HG03064 (cell line): ENCODE measurements around the gene UBQLN3.

Source experiments
- ATAC-seq: cut with Tn5 transposase; IDR thresholded peaks from one replicate; pipeline ENCODE4 v1.9.1; 2021; ENCODE audit warnings: low read depth; ENCODE audit not compliant: unreplicated experiment

The UBQLN3 gene

DNA sequence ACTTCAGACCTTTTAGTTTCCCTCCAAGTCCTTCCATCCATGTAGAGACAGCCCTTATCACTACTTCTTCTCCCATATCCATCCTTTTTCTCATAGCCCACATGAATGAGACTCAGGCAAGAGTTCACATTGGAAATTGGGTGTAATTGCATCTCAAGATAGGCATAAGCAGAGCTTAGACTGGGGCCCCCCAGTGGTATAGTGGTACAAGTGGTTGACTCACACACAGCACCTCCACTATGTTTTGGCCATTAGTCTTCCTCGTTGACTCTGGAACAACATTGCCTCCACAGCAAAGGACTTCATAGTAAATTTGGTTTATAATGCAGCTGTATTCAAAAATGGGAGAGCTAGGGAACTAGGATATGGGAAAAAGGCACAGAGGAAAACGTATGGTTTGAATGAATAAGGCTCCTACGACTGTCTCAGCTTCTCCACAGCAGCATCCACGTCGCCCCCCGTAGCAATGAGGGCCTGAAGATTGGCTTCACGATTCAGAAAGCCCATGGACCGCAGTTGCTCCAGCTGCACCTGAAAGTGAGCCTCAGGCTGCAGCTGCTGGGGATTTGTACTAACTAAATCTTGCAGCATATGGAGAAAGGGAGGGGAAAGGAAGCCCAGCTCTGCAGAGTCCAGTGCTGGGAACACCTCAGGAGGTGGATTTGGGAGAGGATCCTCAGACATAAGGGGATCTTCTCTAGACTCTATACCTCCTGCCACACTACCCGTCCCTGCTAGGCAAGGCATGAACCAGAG is 2.4 kb downstream of the UBQLN3 start:
- no peak for ATAC-seq

DNA sequence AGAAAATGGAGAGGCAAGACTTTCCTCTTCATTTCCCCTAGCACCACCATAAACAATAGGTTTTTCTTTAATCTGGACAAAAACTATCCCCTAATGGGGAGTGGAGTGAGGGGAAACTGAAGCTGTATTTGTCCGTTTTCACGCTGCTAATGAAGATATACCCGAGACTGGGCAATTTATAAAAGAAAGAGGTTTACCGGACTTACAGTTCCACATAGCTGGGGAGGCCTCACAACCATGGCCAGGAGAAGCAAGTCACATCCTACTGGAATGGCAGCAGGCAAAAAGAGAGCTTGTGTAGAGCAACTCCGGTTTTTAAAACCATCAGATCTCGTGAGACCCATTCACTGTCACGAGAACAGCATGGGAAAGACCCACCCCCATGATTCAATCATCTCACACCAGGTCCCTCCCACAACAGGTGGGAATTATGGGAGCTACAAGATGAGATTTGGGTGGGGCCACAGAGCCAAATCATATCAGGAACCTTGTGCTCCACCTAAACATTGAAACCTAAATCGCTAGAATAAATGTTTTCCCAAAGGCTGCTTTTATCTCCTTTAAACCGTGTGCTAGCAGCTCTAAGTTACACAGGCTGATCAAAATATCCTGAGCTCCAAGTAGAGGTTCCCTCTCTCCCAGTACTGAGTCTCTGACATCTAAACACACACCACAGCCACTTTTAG is 4.3 kb downstream of the UBQLN3 start:
- ATAC-seq = no peak

DNA sequence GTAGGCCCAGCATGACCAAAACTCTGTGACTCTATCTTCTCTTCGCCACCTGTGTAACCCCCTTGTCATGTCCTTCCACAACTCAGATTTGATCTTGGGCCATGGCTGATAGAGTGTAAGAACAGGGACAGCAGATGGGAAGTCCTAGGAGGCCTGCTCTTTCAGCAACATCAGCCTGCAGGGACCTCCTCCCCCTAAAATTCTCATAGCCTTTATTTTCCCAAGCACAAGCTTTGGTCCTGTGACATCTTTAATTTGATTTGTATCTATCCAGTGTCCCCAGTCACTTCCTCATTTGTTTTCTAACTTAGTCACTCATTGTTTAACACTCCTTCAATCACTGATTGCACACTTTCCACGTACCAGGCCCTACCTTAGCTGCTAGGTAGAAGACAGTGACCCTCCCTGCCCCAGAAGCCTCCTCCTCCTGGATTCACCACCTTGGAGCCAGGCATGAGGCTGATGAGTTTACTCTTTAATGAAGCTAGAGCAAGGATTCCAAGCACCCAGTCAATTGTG is 5.3 kb downstream of the UBQLN3 start:
- ATAC-seq = no peak

DNA sequence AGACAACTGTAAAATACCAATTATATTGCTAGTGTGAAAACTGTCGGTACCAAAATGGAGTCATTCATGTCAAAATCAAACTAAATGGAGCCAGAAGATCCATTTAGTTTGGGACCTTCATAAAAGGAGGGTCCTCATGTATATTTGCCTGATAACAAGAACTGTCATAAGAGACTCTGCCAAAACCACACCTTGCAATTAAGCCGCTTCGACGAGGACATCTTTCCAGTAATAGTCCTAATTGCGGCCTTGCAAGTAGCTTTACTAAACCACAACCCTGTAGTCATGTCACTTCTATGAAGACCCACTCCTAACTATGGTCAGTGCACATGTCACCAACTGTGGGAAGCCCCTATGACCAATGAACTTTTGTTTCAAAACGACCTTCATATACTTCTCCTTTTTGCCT is 9.4 kb downstream of the UBQLN3 start:
- no peak for ATAC-seq

DNA sequence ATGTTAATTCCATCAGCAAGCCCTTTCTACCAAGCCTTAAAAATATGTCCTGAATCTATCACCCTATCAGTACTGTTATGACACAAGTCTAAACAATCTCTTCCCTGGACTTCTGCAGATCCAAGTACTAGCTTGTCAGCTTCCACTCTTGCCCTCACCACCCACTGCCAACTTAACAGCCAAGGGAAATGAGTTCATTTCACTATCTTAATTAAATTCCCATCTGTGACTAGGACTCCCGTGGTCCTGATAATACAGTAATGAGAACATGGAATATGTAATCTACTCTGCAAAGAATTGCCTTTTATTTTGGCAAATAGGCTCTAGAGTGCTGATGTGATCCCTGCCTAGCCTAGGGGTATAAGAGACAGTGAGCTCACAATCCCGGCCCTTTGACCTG is 10.1 kb downstream of the UBQLN3 start:
- ATAC-seq = no peak

DNA sequence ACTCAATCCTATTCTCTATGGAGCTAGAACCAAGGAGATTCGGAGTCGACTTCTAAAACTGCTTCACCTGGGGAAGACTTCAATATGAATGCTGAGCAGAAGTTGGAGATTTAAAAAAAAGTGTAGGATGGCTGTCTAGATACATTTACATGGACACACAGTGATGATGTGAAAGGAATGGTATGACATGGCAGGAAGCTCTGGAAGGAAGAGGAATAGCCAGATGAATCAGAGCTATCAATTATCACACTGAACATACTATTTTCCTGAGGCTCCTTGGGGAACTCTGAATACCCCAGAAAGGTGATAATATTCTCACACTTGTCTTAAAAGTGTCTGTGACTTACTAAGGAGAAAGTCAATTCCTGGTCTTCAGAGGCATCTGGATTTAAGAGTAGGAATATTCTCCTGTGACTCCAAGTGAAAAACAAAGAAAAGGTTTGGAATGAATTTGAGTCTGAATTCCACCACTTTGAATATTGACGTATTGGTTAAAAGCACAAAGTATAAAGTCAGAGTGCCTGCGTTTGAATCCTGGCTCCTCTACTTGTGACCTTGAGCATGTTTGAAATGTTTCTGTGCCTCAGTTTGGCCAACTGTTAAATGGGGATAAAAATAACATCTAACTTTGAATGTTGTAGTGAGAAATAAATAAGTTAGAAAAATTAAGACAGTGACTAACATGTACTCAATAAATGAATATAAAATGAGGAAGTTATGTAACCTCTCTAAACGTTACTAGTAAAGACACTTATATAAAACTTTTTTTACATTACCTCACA is 20.0 kb downstream of the UBQLN3 start:
- no peak for ATAC-seq

DNA sequence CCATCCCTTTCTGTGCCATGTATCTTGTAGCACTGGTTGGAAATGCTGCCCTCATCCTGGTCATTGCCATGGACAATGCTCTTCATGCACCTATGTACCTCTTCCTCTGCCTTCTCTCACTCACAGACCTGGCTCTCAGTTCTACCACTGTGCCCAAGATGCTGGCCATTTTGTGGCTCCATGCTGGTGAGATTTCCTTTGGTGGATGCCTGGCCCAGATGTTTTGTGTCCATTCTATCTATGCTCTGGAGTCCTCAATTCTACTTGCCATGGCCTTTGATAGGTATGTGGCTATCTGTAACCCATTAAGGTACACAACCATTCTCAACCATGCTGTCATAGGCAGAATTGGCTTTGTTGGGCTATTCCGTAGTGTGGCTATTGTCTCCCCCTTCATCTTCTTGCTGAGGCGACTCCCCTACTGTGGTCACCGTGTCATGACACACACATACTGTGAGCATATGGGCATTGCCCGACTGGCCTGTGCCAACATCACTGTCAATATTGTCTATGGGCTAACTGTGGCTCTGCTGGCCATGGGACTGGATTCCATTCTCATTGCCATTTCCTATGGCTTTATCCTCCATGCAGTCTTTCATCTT is 20.9 kb downstream of the UBQLN3 start:
- no peak for ATAC-seq

DNA sequence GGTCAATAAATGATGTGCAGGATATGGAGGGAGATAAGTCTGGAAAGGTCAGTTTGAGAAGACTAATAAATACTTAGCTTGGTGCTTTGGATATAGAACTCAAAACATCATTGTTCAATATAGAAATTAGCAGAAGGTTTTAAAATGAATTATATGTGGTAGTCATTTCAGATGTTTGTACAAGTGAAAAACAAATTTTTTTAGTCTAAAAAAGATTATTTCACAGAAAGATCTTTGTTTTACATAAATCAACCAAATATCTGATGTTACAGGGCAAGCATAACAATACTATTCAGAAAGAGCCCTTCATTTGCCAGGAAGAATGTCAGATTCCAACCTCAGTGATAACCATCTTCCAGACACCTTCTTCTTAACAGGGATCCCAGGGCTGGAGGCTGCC is 21.4 kb downstream of the UBQLN3 start, which contains the start of gene OR52D1:
Gene OR52D1 (plus strand): TSS at position 301 of the 400 bp plus-strand sequence. CDS start 22 bp downstream, at position 323.
- ATAC-seq = no peak

DNA sequence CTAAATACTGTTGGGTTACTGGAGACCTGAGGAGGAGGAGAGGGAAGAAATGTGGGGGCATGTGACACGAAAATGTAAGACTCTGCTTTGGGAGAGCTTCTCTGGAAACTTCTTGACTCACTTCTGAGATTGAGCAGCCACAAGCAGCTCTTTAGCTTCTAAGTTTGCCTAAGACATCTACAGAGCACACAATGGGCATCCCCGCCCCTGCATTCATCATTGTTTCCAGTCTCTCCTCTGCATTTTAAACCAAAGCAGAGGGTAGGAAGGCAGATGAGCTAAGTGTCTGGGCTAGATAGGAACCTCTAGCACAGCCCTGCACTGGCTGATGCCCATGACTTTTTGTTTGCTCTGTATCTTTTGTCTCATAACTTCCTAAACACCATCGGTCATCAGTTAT is 23.3 kb downstream of the UBQLN3 start:
- no peak for ATAC-seq

DNA sequence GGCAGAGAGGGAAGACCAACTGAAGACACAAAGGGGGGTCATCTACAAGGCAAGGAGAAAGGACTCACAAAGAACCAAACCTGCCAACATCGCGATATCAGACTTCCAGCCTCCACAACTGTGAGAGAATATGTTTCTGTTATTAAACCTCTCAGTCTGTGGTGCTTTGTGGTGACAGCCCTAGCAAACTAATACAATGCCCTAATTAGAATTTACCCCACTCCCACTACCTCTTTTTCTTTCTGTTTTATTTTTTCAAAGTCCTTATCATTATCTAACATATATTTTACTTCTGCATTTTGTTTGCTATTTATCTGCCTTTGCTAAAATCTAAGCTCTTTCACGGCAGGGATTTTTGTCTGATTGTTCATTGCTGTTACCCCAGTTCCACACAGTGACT is 23.8 kb downstream of the UBQLN3 start:
- no peak for ATAC-seq

DNA sequence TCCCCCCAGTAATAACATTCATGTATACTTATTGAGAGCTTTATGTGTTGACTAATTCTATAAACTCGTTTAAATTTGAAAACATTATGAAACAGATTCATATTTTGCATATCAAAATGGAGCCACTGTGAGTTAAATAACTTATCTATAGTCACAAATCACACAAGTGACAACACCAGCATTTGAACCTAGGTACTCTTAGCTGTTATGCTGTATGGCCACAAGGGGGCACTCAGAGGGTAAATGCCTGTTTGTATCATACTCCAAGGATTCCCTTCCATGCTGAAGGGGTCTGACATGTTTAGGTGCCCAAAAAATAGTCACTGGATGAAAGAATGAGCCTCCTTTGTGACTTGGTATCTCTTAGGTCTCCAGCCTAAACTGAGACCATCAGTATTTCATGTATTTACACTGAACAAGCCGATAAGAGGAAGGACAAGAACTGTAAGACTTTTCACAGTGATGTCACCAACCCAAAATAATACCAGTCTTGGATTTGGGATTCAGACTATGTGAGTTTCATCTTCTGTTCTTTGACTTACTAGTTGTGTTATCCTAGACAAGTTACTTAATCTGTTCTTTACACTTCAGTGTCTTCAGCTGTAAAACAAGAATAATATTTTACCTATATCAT is 33.5 kb downstream of the UBQLN3 start:
- peak; percentile 91 for ATAC-seq

DNA sequence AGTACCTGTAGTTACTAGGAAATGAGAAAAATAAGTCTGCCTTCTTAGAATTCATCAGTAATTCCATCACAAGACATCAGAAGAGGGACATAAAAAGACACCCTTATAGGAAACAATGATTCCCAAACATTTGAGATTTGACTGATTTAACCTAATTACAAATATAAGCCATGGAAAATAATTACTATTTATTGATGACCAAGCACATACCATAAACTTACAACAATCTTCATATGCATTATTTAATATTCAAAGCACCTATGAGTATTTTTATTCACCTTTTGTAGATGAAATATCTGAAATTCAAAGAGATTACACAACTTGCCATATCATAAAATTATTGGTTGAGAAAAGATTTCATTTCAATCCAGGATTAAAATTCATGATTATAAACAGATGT is 35.8 kb downstream of the UBQLN3 start:
- ATAC-seq = no peak

DNA sequence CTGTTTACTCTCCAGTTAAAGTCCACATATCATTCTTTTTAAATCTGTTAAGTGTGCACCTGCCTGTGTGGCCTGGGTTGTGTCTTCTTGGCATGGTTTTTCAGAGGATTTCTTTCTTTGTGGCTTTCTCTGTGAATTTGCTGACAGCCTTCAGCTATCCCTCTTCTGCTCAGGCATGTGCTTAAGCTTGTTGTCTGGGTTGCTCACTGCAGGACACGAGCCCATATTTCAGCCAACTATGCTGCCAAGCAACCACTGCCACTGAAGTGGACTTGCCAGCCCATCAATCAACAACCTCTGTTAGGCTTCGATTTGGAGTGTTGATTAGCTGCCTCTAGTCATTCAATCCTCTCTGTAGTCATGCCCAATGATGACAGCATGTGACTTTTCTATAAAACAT is 42.2 kb downstream of the UBQLN3 start:
- no peak for ATAC-seq

DNA sequence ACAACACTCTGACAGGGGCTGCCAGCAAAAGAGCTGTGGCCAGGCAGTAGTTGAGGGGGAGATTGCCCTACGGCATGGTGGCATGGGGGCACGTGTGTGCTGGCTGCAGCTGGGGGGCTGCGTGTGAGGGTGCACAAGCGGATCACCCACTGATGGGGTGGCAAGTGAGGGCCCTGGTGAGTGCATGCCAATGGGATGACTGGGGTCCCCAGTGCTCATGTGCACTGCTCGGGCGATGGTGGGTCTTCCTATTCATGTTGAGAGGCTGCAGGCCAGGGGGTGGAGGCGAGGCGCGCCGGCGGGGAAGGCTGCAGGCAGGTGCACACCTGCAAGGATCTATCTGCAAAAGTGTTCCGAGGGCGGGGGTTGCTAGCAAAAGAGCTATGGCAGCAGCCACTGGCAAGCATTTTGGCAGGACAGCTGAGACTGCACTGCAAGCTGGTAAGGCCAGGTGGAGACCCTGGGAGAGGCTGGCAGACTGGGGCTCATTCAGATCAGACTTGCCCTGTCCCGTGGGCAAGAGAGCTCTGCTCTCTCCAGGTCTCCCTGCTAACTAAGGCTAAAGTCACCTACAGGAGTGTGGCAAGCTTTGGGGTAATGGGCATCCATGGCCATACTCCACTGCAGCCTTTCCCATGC is 48.7 kb downstream of the UBQLN3 start:
- no peak for ATAC-seq
